ENCODE data around the gene MINDY4B.

DNA sequence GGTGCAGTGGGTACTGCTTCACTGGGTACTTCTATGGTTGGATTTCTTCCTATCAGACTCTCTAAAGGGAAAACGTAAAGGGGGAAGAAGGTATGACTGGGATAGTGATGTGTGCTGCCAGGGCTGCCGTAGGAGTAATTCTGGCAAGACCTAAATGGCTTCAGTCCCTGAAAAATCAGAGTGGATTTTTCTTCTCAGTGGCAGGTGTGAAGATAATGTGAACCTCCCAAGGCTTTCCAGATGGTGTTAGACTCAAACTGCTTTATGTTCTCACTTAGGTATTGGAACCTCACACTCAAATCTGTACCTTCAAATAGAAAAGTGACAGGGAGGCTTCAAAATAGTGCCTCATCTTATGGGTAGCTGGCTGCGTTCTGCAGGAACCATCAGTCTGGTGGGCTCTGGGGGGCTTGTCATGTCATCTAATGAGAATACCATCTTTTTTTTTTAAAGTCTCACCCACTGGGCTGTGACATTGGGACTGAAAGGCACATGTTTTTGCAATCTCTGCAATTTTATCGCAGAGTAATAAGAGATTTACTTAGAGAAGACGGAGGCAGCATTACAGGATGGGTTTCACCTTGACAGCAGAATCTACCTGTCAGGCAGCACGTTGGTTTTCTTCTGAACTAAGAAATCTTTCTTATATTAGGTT lies 28.5 kb downstream of the MINDY4B start:
- TF ChIP-seq, protein P1, sequence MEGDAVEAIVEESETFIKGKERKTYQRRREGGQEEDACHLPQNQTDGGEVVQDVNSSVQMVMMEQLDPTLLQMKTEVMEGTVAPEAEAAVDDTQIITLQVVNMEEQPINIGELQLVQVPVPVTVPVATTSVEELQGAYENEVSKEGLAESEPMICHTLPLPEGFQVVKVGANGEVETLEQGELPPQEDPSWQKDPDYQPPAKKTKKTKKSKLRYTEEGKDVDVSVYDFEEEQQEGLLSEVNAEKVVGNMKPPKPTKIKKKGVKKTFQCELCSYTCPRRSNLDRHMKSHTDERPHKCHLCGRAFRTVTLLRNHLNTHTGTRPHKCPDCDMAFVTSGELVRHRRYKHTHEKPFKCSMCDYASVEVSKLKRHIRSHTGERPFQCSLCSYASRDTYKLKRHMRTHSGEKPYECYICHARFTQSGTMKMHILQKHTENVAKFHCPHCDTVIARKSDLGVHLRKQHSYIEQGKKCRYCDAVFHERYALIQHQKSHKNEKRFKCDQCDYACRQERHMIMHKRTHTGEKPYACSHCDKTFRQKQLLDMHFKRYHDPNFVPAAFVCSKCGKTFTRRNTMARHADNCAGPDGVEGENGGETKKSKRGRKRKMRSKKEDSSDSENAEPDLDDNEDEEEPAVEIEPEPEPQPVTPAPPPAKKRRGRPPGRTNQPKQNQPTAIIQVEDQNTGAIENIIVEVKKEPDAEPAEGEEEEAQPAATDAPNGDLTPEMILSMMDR (IDR thresholded peaks at IDR 0.05): no peak
- TF ChIP-seq POLR2A (IDR thresholded peaks at IDR 0.05): no peak
